DND-41 (cell line): Measurements from ENCODE around the gene FBXO46.

Experiments
- ATAC-seq: fragments of 200-7000 bp; cut with Tn5 transposase; 3 replicates; pipeline ENCODE4 v1.9.1; 2021; ENCODE audit warnings: low read depth; ENCODE audit not compliant: insufficient read depth
- DNase-seq: peaks from one replicate; pipeline ENCODE4 v3.0.0-alpha.2; 2020
- H2AFZ ChIP-seq: 2 replicates; pipeline ENCODE4 v1.6.0; 2012; ENCODE audit warnings: low read depth, low read length
- H3K27ac ChIP-seq: 2 replicates; pipeline ENCODE4 v1.5.1; 2012; ENCODE audit warnings: low read length, inconsistent platforms
- H3K27me3 ChIP-seq: fragments of 200-600 bp; sonication (generic); 2 replicates; pipeline ENCODE4 v1.6.0; 2012; ENCODE audit warnings: low read length, mild to moderate bottlenecking, inconsistent platforms; ENCODE audit not compliant: insufficient read depth, poor library complexity
- H3K36me3 ChIP-seq: 2 replicates; pipeline ENCODE4 v1.5.1; 2012; ENCODE audit warnings: low read length, inconsistent platforms; ENCODE audit not compliant: insufficient read depth
- H3K4me1 ChIP-seq: 2 replicates; pipeline ENCODE4 v1.5.1; 2012; ENCODE audit warnings: mild to moderate bottlenecking, low read length; ENCODE audit not compliant: insufficient read depth
- H3K4me2 ChIP-seq: 2 replicates; pipeline ENCODE4 v1.6.0; 2012; ENCODE audit warnings: mild to moderate bottlenecking, moderate library complexity, low read length, inconsistent platforms; ENCODE audit not compliant: insufficient read depth
- H3K4me3 ChIP-seq, 2 experiments: fragments of 200-600 bp in 1 of 2; shearing (Covaris generic) in 1 of 2; 2 replicates each; pipeline ENCODE4 v1.5.1; 2012 to 2016; ENCODE audit warnings: inconsistent platforms in 2 of 2, low read length in 2 of 2, mild to moderate bottlenecking in 2 of 2, low read depth in 1 of 2, moderate library complexity in 1 of 2
- H3K79me2 ChIP-seq: 2 replicates; pipeline ENCODE4 v1.6.0; 2012; ENCODE audit warnings: low read length, inconsistent platforms; ENCODE audit not compliant: insufficient read depth
- H3K9ac ChIP-seq: 2 replicates; pipeline ENCODE4 v1.6.0; 2012; ENCODE audit warnings: low read depth, mild to moderate bottlenecking, inconsistent platforms, low read length, moderate library complexity
- H3K9me3 ChIP-seq: 2 replicates; pipeline ENCODE4 v1.5.1; 2012; ENCODE audit warnings: low read length, moderate library complexity, mild to moderate bottlenecking, inconsistent platforms; ENCODE audit not compliant: insufficient read depth, severe bottlenecking
- H4K20me1 ChIP-seq: 2 replicates; pipeline ENCODE4 v1.6.0; 2012; ENCODE audit warnings: low read length; ENCODE audit not compliant: insufficient read depth
- CTCF ChIP-seq: IDR thresholded peaks from 2 replicates; pipeline ENCODE4 v1.5.1; 2012; ENCODE audit warnings: borderline replicate concordance, low read length, moderate library complexity, mild to moderate bottlenecking; ENCODE audit not compliant: poor library complexity, severe bottlenecking; ENCODE audit errors: extremely low read depth
- EZH2 ChIP-seq: IDR thresholded peaks from 3 replicates; pipeline ENCODE4 v1.6.1; 2012; ENCODE audit warnings: borderline replicate concordance, low read depth, mild to moderate bottlenecking, moderate library complexity, low read length, inconsistent platforms; ENCODE audit not compliant: severe bottlenecking

The FBXO46 gene

GRCh38 chr19:45701676-45702075 is 29.0 kb downstream of the FBXO46 start:
- peaks cover 37% of the 10 kb centered on the region for H3K36me3 ChIP-seq
- no peak for ATAC-seq
- TF ChIP-seq CTCF (no peak), EZH2 (no peak)

GRCh38 chr19:45693106-45693788 is 37.4 kb downstream of the FBXO46 start:
- Histone ChIP-seq H2AFZ (peak overlapping the region; percentile 81), H3K4me2 (peak overlapping the region; percentile 87), H3K4me3 (peak overlapping the region; percentile 64 to 79), H3K36me3 (peaks cover 38% of the 10 kb centered on the region), H3K9me3 (no peaks in the 10 kb centered on the region), H3K27me3 (no peaks in the 10 kb centered on the region), H3K9ac (peak overlapping the region; percentile 73), H3K27ac (peak overlapping the region; percentile 76), H3K79me2 (peaks cover 43% of the 10 kb centered on the region), H4K20me1 (peaks cover 20% of the 10 kb centered on the region), H3K4me1 (peaks cover 26% of the 10 kb centered on the region)
- ATAC-seq (no peak), DNase-seq (peak; percentile 81)
- peak; percentile 95 for TF ChIP-seq CTCF
- TF ChIP-seq EZH2 = no peak

More at GRCh38 chr19:45701676-45702075, 29.0 kb downstream of the FBXO46 start:
- Histone ChIP-seq H3K9me3 (no peaks in the 10 kb centered on the region), H3K4me3 (no peak overlapping the region), H2AFZ (no peak overlapping the region), H3K4me1 (no peaks in the 10 kb centered on the region), H3K27me3 (no peaks in the 10 kb centered on the region), H3K79me2 (no peaks in the 10 kb centered on the region), H3K9ac (no peak overlapping the region), H3K27ac (no peak overlapping the region), H4K20me1 (peaks cover 2% of the 10 kb centered on the region; the same call in 1 of the 2 replicates), H3K4me2 (no peak overlapping the region)
- no peak for DNase-seq

- TF ChIP-seq EZH2 (no peak), CTCF (no peak)
- no peaks in the 10 kb centered on the region for H3K27me3 ChIP-seq
- peaks cover 25% of the 10 kb centered on the region for H4K20me1 ChIP-seq
- peak within 1 kb of the TSS; percentile 77 for H3K9ac ChIP-seq
- DNase-seq (peak; percentile 99), ATAC-seq (peak; percentile 93)
- H3K4me2 ChIP-seq = peak within 1 kb of the TSS; percentile 87
- H3K27ac ChIP-seq = peak within 1 kb of the TSS; percentile 93
- peaks cover 44% of the 10 kb centered on the region for H3K79me2 ChIP-seq
- peaks cover 26% of the 10 kb centered on the region for H3K4me1 ChIP-seq
- H2AFZ ChIP-seq = peak within 1 kb of the TSS; percentile 89
- H3K9me3 ChIP-seq = no peaks in the 10 kb centered on the region
- peak within 1 kb of the TSS; percentile 64 to 79 for H3K4me3 ChIP-seq
- peaks cover 43% of the 10 kb centered on the region for H3K36me3 ChIP-seq
These were observed 38.2 kb downstream of the FBXO46 start, which contains the start of gene QPCTL for GRCh38 chr19:45692187-45693105. Gene QPCTL, plus strand, starts transcription at chr19:45692666. Its CDS starts 38 bp downstream, at chr19:45692704.
